H9 (cell line): ENCODE measurements around the gene HLA-DOA. TPM values are rescaled to one million over a fixed set of nuclear protein-coding genes. Genes with fewer than 3 reads are reported as not detected.
A peak's percentile ranks its signal among the peaks of the same experiment; 100 is the strongest.

Experiments used
- DNase-seq: peaks from one replicate; pipeline ENCODE4 v3.0.0-alpha.2; 2017
- H2AFZ ChIP-seq: one replicate; pipeline ENCODE4 v1.6.1; 2013; ENCODE audit warnings: mild to moderate bottlenecking, low read length, control low read depth, moderate library complexity
- H2AK5ac ChIP-seq: 2 replicates; pipeline ENCODE4 v1.6.1; 2013; ENCODE audit warnings: low read length, control low read depth, mixed read lengths; ENCODE audit not compliant: insufficient read length
- H2BK120ac ChIP-seq: one replicate; pipeline ENCODE4 v1.6.1; 2013; ENCODE audit warnings: low read depth, mild to moderate bottlenecking, low read length, control low read depth, inconsistent platforms; ENCODE audit not compliant: poor library complexity, severe bottlenecking
- H2BK12ac ChIP-seq: 2 replicates; pipeline ENCODE4 v1.6.1; 2013; ENCODE audit warnings: low read length, control low read depth, mixed read lengths, low read depth; ENCODE audit not compliant: insufficient read length
- H2BK15ac ChIP-seq: 2 replicates; pipeline ENCODE4 v1.6.1; 2013; ENCODE audit warnings: low read depth, low read length, control low read depth
- H2BK20ac ChIP-seq: one replicate; pipeline ENCODE4 v1.6.1; 2013; ENCODE audit warnings: low read depth, mild to moderate bottlenecking, low read length, control low read depth, inconsistent platforms; ENCODE audit not compliant: poor library complexity, severe bottlenecking
- H2BK5ac ChIP-seq: 2 replicates; pipeline ENCODE4 v1.6.1; 2013; ENCODE audit warnings: low read length, control low read depth, mixed read lengths; ENCODE audit not compliant: insufficient read length
- H3K14ac ChIP-seq: 2 replicates; pipeline ENCODE4 v1.6.1; 2013; ENCODE audit warnings: low read length, control low read depth; ENCODE audit not compliant: insufficient read depth
- H3K18ac ChIP-seq: 2 replicates; pipeline ENCODE4 v1.6.1; 2013; ENCODE audit warnings: low read depth, mild to moderate bottlenecking, mixed read lengths, low read length, control low read depth; ENCODE audit not compliant: insufficient read length
- H3K23ac ChIP-seq: 2 replicates; pipeline ENCODE4 v1.6.1; 2013; ENCODE audit warnings: low read length, control low read depth, mixed read lengths, low read depth; ENCODE audit not compliant: insufficient read length
- H3K23me2 ChIP-seq: 2 replicates; pipeline ENCODE4 v1.6.1; 2013; ENCODE audit warnings: low read depth, mild to moderate bottlenecking, mixed read lengths, low read length, control low read depth; ENCODE audit not compliant: insufficient read length, poor library complexity, severe bottlenecking
- H3K27ac ChIP-seq: 2 replicates; pipeline ENCODE4 v1.5.1; 2013; ENCODE audit warnings: low read length, control low read depth, mixed read lengths, low read depth; ENCODE audit not compliant: insufficient read length
- H3K27me3 ChIP-seq: 2 replicates; pipeline ENCODE4 v1.6.1; 2013; ENCODE audit warnings: low read length, control low read depth, inconsistent platforms; ENCODE audit not compliant: insufficient read depth
- H3K4ac ChIP-seq: 2 replicates; pipeline ENCODE4 v1.6.1; 2013; ENCODE audit warnings: low read depth, mild to moderate bottlenecking, control low read depth, inconsistent platforms, low read length, moderate library complexity
- H3K4me1 ChIP-seq: 2 replicates; pipeline ENCODE4 v1.6.1; 2013; ENCODE audit warnings: low read length, control low read depth, inconsistent platforms; ENCODE audit not compliant: insufficient read depth
- H3K4me2 ChIP-seq: 2 replicates; pipeline ENCODE4 v1.6.1; 2013; ENCODE audit warnings: low read length, control low read depth, mixed read lengths; ENCODE audit not compliant: insufficient read length, insufficient read depth
- H3K56ac ChIP-seq: 2 replicates; pipeline ENCODE4 v1.6.1; 2013; ENCODE audit warnings: low read depth, mild to moderate bottlenecking, mixed read lengths, low read length, control low read depth; ENCODE audit not compliant: insufficient read length
- H3K79me1 ChIP-seq: 2 replicates; pipeline ENCODE4 v1.6.1; 2013; ENCODE audit warnings: low read depth, mild to moderate bottlenecking, moderate library complexity, low read length, control low read depth, inconsistent platforms; ENCODE audit not compliant: insufficient read depth, poor library complexity, severe bottlenecking
- H3K79me2 ChIP-seq: 2 replicates; pipeline ENCODE4 v1.6.1; 2013; ENCODE audit warnings: low read length, control low read depth, inconsistent platforms; ENCODE audit not compliant: insufficient read depth
- H3K9ac ChIP-seq: 2 replicates; pipeline ENCODE4 v1.6.1; 2013; ENCODE audit warnings: low read length, control low read depth, mixed read lengths; ENCODE audit not compliant: insufficient read length; ENCODE audit errors: extremely low read depth
- H3K9me3 ChIP-seq: one replicate; pipeline ENCODE4 v1.6.1; 2013; ENCODE audit warnings: low read depth, low read length, inconsistent platforms; ENCODE audit not compliant: control insufficient read depth
- H3T11ph ChIP-seq: one replicate; pipeline ENCODE4 v1.6.1; 2013; ENCODE audit warnings: mild to moderate bottlenecking, low read length, control low read depth, inconsistent platforms
- H4K20me1 ChIP-seq: one replicate; pipeline ENCODE4 v1.6.1; 2013; ENCODE audit not compliant: control insufficient read depth, insufficient read length, insufficient read depth
- H4K5ac ChIP-seq: 2 replicates; pipeline ENCODE4 v1.6.1; 2013; ENCODE audit warnings: low read depth, mild to moderate bottlenecking, mixed read lengths, low read length, control low read depth; ENCODE audit not compliant: insufficient read length
- H4K8ac ChIP-seq: replicated peaks from 2 replicates; pipeline ENCODE4 v1.6.1; 2013; ENCODE audit warnings: low read length, control low read depth, mixed read lengths, low read depth; ENCODE audit not compliant: insufficient read length
- H4K91ac ChIP-seq: 2 replicates; pipeline ENCODE4 v1.6.1; 2013; ENCODE audit warnings: low read depth, mild to moderate bottlenecking, moderate library complexity, mixed read lengths, low read length, control low read depth; ENCODE audit not compliant: insufficient read length
- H3K27ac Mint-ChIP-seq, 3 experiments: 2 replicates in 2 of 3; 3 replicates in 1 of 3; pipeline ENCODE4 v1.8.0; 2020 to 2021; ENCODE audit warnings: mixed read lengths in 3 of 3, mild to moderate bottlenecking in 1 of 3, moderate library complexity in 1 of 3
- H3K27me3 Mint-ChIP-seq: 2 replicates; pipeline ENCODE4 v1.8.0; 2021; ENCODE audit warnings: low read depth, mild to moderate bottlenecking, moderate library complexity, mixed read lengths
- H3K36me3 Mint-ChIP-seq, 3 experiments: 2 replicates in 2 of 3; 3 replicates in 1 of 3; pipeline ENCODE4 v1.8.0; 2020 to 2021; ENCODE audit warnings: low read depth in 3 of 3, mixed read lengths in 3 of 3; ENCODE audit not compliant: insufficient read depth in 1 of 3
- H3K4me1 Mint-ChIP-seq, 2 experiments: 2 replicates each; pipeline ENCODE4 v1.8.0; 2020; ENCODE audit warnings: mixed read lengths in 2 of 2
- H3K4me3 Mint-ChIP-seq, 2 experiments: 2 replicates in 1 of 2; 3 replicates in 1 of 2; pipeline ENCODE4 v1.8.0; 2020 to 2021; ENCODE audit warnings: mild to moderate bottlenecking in 2 of 2, mixed read lengths in 2 of 2, moderate library complexity in 1 of 2
- H3K9me3 Mint-ChIP-seq, 2 experiments: 2 replicates in 1 of 2; 3 replicates in 1 of 2; pipeline ENCODE4 v1.8.0; 2020; ENCODE audit warnings: mild to moderate bottlenecking in 2 of 2, mixed read lengths in 2 of 2, moderate library complexity in 1 of 2
- WGBS: extraction: QIAGEN DNeasy Blood & Tissue Kit; methylation state at CpG from one replicate; pipeline ENCODE4 v1.1.7; 2013; ENCODE audit warnings: missing lambda C conversion rate, low lambda C conversion rate, mixed read lengths; ENCODE audit not compliant: insufficient read length; ENCODE audit errors: extremely low coverage; 5-methylcytosine and 5-hydroxymethylcytosine counted together
- total RNA-seq: library from RNA; stranded (reverse); gene quantifications from 2 replicates; pipeline ENCODE4 v1.2.1, GENCODE V29; 2021
- TF ChIP-seq, protein P1 (sequence below): fragments of 200-600 bp; sonication (generic); conservative IDR thresholded peaks from 3 replicates; pipeline ENCODE4 v1.8.0; 2021; ENCODE audit warnings: antibody characterized with exemption, mild to moderate bottlenecking

Gene HLA-DOA
- total RNA-seq, 1 experiment from 2014 or later: 15.6 TPM

DNA sequence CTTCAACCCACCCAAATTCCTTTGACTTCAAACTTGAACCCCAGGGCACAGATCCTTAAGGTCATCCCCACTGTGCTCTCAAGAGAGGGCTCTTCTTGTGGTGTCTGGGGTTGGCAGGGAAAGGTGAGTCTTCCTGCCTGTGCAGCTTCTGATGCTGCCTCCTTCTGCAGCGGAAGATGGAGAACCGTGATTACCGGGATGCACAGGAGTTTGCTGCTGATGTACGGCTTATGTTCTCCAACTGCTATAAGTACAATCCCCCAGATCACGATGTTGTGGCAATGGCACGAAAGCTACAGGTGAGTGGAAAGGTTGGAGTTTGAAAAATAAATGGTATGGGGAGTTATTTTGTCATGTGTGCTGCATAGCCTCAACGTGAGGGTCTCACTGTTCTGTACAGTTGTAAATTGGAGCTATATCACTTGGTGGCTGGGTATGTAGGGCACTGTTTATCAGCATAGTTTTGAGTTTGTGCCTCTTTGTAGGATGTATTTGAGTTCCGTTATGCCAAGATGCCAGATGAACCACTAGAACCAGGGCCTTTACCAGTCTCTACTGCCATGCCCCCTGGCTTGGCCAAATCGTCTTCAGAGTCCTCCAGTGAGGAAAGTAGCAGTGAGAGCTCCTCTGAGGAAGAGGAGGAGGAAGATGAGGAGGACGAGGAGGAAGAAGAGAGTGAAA, 32.0 kb downstream of the HLA-DOA start:
- peaks cover 3% of the 10 kb centered on the region for H3K27me3 Mint-ChIP-seq

More for the DNA sequence above, 32.0 kb downstream of the HLA-DOA start:
- Histone ChIP-seq H2AFZ (no peak overlapping the region), H2BK5ac (no peak overlapping the region), H3K4ac (no peak overlapping the region), H2AK5ac (no peak overlapping the region), H4K20me1 (no peaks in the 10 kb centered on the region), H3K56ac (no peak overlapping the region), H3K27me3 (no peaks in the 10 kb centered on the region), H3K4me1 (no peaks in the 10 kb centered on the region), H3K23ac (no peak overlapping the region), H4K8ac (peak overlapping the region; percentile 56), H3K14ac (no peak overlapping the region), H3K23me2 (peaks cover 12% of the 10 kb centered on the region), H4K5ac (peak overlapping the region; percentile 16), H3K9me3 (no peaks in the 10 kb centered on the region), H3K79me1 (peaks cover 20% of the 10 kb centered on the region), H3K18ac (no peak overlapping the region), H2BK20ac (no peak overlapping the region), H2BK15ac (no peak overlapping the region), H2BK12ac (no peak overlapping the region), H3K4me2 (no peak overlapping the region), H3K27ac (no peak overlapping the region), H2BK120ac (no peak overlapping the region), H4K91ac (no peak overlapping the region), H3T11ph (no peak overlapping the region), H3K79me2 (peaks cover 40% of the 10 kb centered on the region), H3K9ac (no peak overlapping the region)
- Mint-ChIP-seq H3K4me1 (peaks cover 23 to 59% of the 10 kb centered on the region in 2 experiments), H3K27ac (peak overlapping the region in 2 of 3 experiments; percentile 34 to 75; a peak in 3 of 7 replicates), H3K9me3 (peaks cover 7 to 9% of the 10 kb centered on the region in 2 experiments), H3K4me3 (peak overlapping the region in 1 of 2 experiments; percentile 5; a peak in 1 of 5 replicates), H3K36me3 (peaks cover 91 to 98% (median 93%) of the 10 kb centered on the region in 3 experiments)
- no CpG with 5 or more reads among the region's 10 CpGs for WGBS
- TF ChIP-seq, protein P1, sequence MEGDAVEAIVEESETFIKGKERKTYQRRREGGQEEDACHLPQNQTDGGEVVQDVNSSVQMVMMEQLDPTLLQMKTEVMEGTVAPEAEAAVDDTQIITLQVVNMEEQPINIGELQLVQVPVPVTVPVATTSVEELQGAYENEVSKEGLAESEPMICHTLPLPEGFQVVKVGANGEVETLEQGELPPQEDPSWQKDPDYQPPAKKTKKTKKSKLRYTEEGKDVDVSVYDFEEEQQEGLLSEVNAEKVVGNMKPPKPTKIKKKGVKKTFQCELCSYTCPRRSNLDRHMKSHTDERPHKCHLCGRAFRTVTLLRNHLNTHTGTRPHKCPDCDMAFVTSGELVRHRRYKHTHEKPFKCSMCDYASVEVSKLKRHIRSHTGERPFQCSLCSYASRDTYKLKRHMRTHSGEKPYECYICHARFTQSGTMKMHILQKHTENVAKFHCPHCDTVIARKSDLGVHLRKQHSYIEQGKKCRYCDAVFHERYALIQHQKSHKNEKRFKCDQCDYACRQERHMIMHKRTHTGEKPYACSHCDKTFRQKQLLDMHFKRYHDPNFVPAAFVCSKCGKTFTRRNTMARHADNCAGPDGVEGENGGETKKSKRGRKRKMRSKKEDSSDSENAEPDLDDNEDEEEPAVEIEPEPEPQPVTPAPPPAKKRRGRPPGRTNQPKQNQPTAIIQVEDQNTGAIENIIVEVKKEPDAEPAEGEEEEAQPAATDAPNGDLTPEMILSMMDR: no peak
- no peak for DNase-seq
